Left colon (tissue), 2 donors: ENCODE results near the gene WAS. TPM values are rescaled to one million over a fixed set of nuclear protein-coding genes. Genes with fewer than 3 reads are reported as not detected.

Experiments used
- ATAC-seq: fragments of 200-7000 bp; cut with Tn5 transposase; one replicate; pipeline ENCODE4 v1.9.1; 2020; ENCODE audit warnings: mild to moderate bottlenecking, moderate library complexity
- DNase-seq, 2 donors: peaks; one replicate each; pipeline ENCODE4 v3.0.0-alpha.2; 2020
- intact Hi-C, 2 donors: fragments of 100-400 bp; cut with DNase I in 1 of 2; cut with micrococcal nuclease in 1 of 2; formaldehyde crosslinking; loops; one replicate each; pipeline versions ENCODE4 v1.11.2 to v1.14.0; 2022; cut with DNase I, micrococcal nuclease
- total RNA-seq, 2 donors: library from RNA; stranded (reverse); fragmentation: NEBNext Ultra II Directional; extraction: Animal tissue kit (Norgen Biotek cat#: 25700); gene quantifications; one replicate each; pipeline ENCODE4 v1.2.1, GENCODE V29; 2021
- donor health status: DM: no; HTN: no; CAD: no.
- donor health status: DM: yes; HTN: yes; CAD: no.

The WAS gene
- total RNA-seq, 2 donors from 2014 or later: 2.4 to 6.6 TPM

- ATAC-seq (peak; percentile 83), DNase-seq (no peak)
- intact Hi-C loops: no loop called here
Observed at GRCh38 chrX:48703642-48704481, 20.3 kb downstream of the WAS start.

- intact Hi-C loops: no loop called here
- ATAC-seq: no peak
- DNase-seq: no peak
Observed at GRCh38 chrX:48705871-48706270, 22.3 kb downstream of the WAS start.

GRCh38 chrX:48709522-48710112 is 26.0 kb downstream of the WAS start:
- DNase-seq (no peak), ATAC-seq (no peak)
- intact Hi-C loops: no loop called here

GRCh38 chrX:48711162-48711928 is 27.7 kb downstream of the WAS start:
- no peak for DNase-seq

GRCh38 chrX:48711929-48712505 is 28.4 kb downstream of the WAS start:
- no peak for ATAC-seq

More at GRCh38 chrX:48711162-48711928, 27.7 kb downstream of the WAS start:
- intact Hi-C loops: no loop called here
- ATAC-seq: no peak

GRCh38 chrX:48713847-48714246 is 30.2 kb downstream of the WAS start:
- no peak for DNase-seq
- no peak for ATAC-seq
- intact Hi-C loops: no loop called here

More at GRCh38 chrX:48711929-48712505, 28.4 kb downstream of the WAS start:
- intact Hi-C loops: no loop called here
- no peak for DNase-seq

- intact Hi-C loops: no loop called here
- DNase-seq: no peak
- no peak for ATAC-seq
Observed at GRCh38 chrX:48714573-48714972, 31.0 kb downstream of the WAS start.

- DNase-seq (no peak), ATAC-seq (no peak)
- intact Hi-C loops: no loop called here
Observed at GRCh38 chrX:48715072-48715471, 31.5 kb downstream of the WAS start.

- no peak for DNase-seq
- intact Hi-C loops: no loop called here
- ATAC-seq: no peak
Observed at GRCh38 chrX:48715876-48716502, 32.4 kb downstream of the WAS start.

GRCh38 chrX:48719958-48720357 is 36.4 kb downstream of the WAS start:
- ATAC-seq (no peak), DNase-seq (no peak)
- intact Hi-C loops: no loop called here

- ATAC-seq: peak; percentile 42
- intact Hi-C loops: no loop called here
- no peak for DNase-seq
Observed at GRCh38 chrX:48720577-48721250, 37.1 kb downstream of the WAS start.

- DNase-seq: no peak
Observed at GRCh38 chrX:48721916-48722315, 38.3 kb downstream of the WAS start.

GRCh38 chrX:48726596-48726995 is 43.0 kb downstream of the WAS start:
- DNase-seq: no peak
- no peak for ATAC-seq
- intact Hi-C loops: no loop called here

More at GRCh38 chrX:48721916-48722315, 38.3 kb downstream of the WAS start:
- peak; percentile 85 for ATAC-seq
- intact Hi-C loops: no loop called here

GRCh38 chrX:48728653-48729052 is 45.1 kb downstream of the WAS start:
- no peak for DNase-seq
- ATAC-seq: no peak
- intact Hi-C loops: no loop called here

- intact Hi-C loops: no loop called here
- DNase-seq: no peak
- ATAC-seq: no peak
Observed at GRCh38 chrX:48736303-48736702, 52.7 kb downstream of the WAS start.

GRCh38 chrX:48736878-48737212 is 53.2 kb downstream of the WAS start:
- ATAC-seq (no peak), DNase-seq (no peak)
- intact Hi-C loops: no loop called here

GRCh38 chrX:48737213-48737938 is 53.8 kb downstream of the WAS start:
- ATAC-seq (peak; percentile 99), DNase-seq (peak; percentile 86 to 94)
- intact Hi-C loops: no loop called here

- DNase-seq: no peak
- intact Hi-C loops: no loop called here
- peak; percentile 11 for ATAC-seq
Observed at GRCh38 chrX:48737940-48738339, 54.3 kb downstream of the WAS start.
